ENCODE results near the gene CALHM5.

DNA sequence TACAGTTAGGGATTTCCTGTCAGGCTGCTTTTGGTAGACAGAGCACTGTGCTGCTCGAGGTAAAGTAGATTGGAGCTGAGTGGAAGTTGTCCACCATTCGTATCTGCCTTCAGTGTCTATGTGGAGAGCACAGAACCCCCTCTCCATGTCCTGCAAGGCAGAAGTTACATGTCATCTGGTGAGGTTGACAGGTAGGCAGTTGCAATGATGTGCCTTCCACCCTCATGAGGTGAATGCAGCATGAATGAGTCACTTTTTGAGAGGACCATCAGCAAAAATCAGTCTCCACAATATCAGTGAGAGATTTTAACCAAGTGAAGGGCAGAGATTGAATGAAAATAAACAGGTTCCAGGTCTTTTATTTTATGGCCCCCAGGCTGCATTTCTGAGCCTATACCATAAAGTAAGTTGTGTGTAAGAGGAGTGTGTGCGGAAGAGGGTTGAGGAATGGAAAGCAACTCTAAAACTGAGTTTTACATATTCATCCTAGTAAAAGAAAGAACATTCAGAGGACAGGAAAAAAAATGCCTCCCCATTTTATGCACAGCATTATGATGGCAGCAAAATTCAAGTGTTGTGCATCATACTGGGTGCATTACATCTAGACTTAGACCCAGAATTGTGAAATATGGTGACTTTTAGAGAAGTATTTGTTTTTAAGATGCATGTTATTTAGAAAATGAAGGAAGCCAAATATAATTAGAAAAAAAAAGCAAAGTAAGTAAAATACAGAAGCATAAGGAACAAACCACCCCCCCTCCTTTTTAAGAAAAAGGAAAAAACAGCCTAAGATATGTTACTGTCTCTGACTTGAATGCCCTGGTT is 18.2 kb downstream of the CALHM5 start:
- no peak for TF ChIP-seq ZNF335 (tag by site-specific recombination; conservative IDR thresholded peaks at IDR 0.05)
- TF ChIP-seq ZBTB8A (tag by site-specific recombination; IDR thresholded peaks at IDR 0.05): no peak
- TF ChIP-seq, protein P1, sequence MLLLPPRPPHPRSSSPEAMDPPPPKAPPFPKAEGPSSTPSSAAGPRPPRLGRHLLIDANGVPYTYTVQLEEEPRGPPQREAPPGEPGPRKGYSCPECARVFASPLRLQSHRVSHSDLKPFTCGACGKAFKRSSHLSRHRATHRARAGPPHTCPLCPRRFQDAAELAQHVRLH (tag by site-specific recombination; IDR thresholded peaks at IDR 0.05): no peak
- TF ChIP-seq, protein P2, sequence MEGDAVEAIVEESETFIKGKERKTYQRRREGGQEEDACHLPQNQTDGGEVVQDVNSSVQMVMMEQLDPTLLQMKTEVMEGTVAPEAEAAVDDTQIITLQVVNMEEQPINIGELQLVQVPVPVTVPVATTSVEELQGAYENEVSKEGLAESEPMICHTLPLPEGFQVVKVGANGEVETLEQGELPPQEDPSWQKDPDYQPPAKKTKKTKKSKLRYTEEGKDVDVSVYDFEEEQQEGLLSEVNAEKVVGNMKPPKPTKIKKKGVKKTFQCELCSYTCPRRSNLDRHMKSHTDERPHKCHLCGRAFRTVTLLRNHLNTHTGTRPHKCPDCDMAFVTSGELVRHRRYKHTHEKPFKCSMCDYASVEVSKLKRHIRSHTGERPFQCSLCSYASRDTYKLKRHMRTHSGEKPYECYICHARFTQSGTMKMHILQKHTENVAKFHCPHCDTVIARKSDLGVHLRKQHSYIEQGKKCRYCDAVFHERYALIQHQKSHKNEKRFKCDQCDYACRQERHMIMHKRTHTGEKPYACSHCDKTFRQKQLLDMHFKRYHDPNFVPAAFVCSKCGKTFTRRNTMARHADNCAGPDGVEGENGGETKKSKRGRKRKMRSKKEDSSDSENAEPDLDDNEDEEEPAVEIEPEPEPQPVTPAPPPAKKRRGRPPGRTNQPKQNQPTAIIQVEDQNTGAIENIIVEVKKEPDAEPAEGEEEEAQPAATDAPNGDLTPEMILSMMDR (tag by site-specific recombination; IDR thresholded peaks at IDR 0.05): no peak
- TF ChIP-seq KLF7 (tag by site-specific recombination; IDR thresholded peaks at IDR 0.05; ENCODE audit: borderline replicate concordance): no peak
- TF ChIP-seq, protein P3, sequence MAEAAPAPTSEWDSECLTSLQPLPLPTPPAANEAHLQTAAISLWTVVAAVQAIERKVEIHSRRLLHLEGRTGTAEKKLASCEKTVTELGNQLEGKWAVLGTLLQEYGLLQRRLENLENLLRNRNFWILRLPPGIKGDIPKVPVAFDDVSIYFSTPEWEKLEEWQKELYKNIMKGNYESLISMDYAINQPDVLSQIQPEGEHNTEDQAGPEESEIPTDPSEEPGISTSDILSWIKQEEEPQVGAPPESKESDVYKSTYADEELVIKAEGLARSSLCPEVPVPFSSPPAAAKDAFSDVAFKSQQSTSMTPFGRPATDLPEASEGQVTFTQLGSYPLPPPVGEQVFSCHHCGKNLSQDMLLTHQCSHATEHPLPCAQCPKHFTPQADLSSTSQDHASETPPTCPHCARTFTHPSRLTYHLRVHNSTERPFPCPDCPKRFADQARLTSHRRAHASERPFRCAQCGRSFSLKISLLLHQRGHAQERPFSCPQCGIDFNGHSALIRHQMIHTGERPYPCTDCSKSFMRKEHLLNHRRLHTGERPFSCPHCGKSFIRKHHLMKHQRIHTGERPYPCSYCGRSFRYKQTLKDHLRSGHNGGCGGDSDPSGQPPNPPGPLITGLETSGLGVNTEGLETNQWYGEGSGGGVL (tag by site-specific recombination; IDR thresholded peaks at IDR 0.05): no peak
- TF ChIP-seq ZNF211 (tag by site-specific recombination; IDR thresholded peaks at IDR 0.05; ENCODE audit: low read depth): no peak
- TF ChIP-seq ZFP37 (tag by site-specific recombination; IDR thresholded peaks at IDR 0.05): no peak
- TF ChIP-seq ZNF274 (IDR thresholded peaks at IDR 0.05; ENCODE audit: low read length): no peak
- TF ChIP-seq ZNF274 (tag by site-specific recombination; IDR thresholded peaks at IDR 0.05; ENCODE audit: borderline replicate concordance): no peak
